A673 (cell line): Measurements from ENCODE around the gene PBX4.

Experiments
- EZH2 ChIP-seq: fragments of 200-600 bp; sonication (generic); IDR thresholded peaks from 2 replicates; pipeline ENCODE4 v1.6.1; 2017; ENCODE audit warnings: borderline replicate concordance, low read depth, mild to moderate bottlenecking, mixed read lengths, antibody characterized with exemption, low read length; ENCODE audit not compliant: poor library complexity, severe bottlenecking
- TF ChIP-seq, protein P1 (sequence below): fragments of 300-800, 200-600 bp; sonication (generic); conservative IDR thresholded peaks from 2 replicates; pipeline ENCODE4 v1.5.1; 2017; ENCODE audit warnings: low read depth, mild to moderate bottlenecking, antibody characterized with exemption, low read length, moderate library complexity, mixed read lengths

DNA sequence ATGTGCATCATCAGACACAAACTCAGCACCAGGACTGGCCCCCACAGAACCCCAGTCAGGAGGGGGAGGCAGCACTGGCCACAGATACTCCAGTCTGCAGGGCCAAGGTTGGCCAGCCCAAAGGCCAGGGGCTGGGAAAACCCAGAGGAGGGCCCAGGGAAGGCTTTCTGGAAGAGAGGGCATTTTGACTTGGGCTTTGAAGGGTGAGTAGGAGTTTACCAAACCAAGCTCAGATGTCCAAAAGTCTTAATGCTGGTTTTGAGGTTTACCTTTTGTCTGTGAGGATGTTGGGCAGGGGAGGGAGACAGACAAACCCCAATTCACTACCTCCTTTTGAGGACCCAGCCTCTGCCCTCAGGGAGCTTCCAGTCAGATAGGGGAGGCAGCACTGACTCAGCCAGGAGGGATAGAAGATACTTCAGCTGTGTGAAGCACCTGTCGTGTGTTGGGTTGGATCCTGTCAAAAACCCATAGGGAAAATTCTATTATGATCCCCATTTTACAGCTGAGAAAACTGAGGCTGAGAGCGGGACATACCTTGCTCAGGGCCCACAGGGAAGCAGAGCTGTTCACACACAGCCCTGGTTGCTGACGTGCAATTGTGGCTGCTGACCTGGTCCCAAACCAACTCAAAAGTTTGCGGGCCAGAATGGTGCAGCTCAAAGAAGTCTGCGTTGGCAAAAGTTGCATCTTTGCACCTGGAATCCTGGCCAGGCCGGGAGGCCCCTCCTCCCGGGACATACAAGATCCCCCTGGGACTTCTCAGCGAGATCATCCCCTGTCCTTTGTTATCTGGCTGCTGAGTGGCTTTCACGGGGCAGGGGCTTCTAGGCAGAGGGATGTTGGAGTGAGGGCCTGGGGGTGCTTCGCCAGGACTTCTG, 67.3 kb downstream of the PBX4 start:
- TF ChIP-seq, protein P1, sequence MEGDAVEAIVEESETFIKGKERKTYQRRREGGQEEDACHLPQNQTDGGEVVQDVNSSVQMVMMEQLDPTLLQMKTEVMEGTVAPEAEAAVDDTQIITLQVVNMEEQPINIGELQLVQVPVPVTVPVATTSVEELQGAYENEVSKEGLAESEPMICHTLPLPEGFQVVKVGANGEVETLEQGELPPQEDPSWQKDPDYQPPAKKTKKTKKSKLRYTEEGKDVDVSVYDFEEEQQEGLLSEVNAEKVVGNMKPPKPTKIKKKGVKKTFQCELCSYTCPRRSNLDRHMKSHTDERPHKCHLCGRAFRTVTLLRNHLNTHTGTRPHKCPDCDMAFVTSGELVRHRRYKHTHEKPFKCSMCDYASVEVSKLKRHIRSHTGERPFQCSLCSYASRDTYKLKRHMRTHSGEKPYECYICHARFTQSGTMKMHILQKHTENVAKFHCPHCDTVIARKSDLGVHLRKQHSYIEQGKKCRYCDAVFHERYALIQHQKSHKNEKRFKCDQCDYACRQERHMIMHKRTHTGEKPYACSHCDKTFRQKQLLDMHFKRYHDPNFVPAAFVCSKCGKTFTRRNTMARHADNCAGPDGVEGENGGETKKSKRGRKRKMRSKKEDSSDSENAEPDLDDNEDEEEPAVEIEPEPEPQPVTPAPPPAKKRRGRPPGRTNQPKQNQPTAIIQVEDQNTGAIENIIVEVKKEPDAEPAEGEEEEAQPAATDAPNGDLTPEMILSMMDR: no peak
- TF ChIP-seq EZH2: no peak
